H9 (cell line): ENCODE results near the gene ABCB1. TPM values are rescaled to one million over a fixed set of nuclear protein-coding genes. Genes with fewer than 3 reads are reported as not detected.

ENCODE experiments used
- DNase-seq: peaks from one replicate; pipeline ENCODE4 v3.0.0-alpha.2; 2017
- H2AFZ ChIP-seq: one replicate; pipeline ENCODE4 v1.6.1; 2013; ENCODE audit warnings: mild to moderate bottlenecking, low read length, control low read depth, moderate library complexity
- H2AK5ac ChIP-seq: 2 replicates; pipeline ENCODE4 v1.6.1; 2013; ENCODE audit warnings: low read length, control low read depth, mixed read lengths; ENCODE audit not compliant: insufficient read length
- H2BK120ac ChIP-seq: one replicate; pipeline ENCODE4 v1.6.1; 2013; ENCODE audit warnings: low read depth, mild to moderate bottlenecking, low read length, control low read depth, inconsistent platforms; ENCODE audit not compliant: poor library complexity, severe bottlenecking
- H2BK12ac ChIP-seq: 2 replicates; pipeline ENCODE4 v1.6.1; 2013; ENCODE audit warnings: low read length, control low read depth, mixed read lengths, low read depth; ENCODE audit not compliant: insufficient read length
- H2BK15ac ChIP-seq: 2 replicates; pipeline ENCODE4 v1.6.1; 2013; ENCODE audit warnings: low read depth, low read length, control low read depth
- H2BK20ac ChIP-seq: one replicate; pipeline ENCODE4 v1.6.1; 2013; ENCODE audit warnings: low read depth, mild to moderate bottlenecking, low read length, control low read depth, inconsistent platforms; ENCODE audit not compliant: poor library complexity, severe bottlenecking
- H2BK5ac ChIP-seq: 2 replicates; pipeline ENCODE4 v1.6.1; 2013; ENCODE audit warnings: low read length, control low read depth, mixed read lengths; ENCODE audit not compliant: insufficient read length
- H3K14ac ChIP-seq: 2 replicates; pipeline ENCODE4 v1.6.1; 2013; ENCODE audit warnings: low read length, control low read depth; ENCODE audit not compliant: insufficient read depth
- H3K18ac ChIP-seq: 2 replicates; pipeline ENCODE4 v1.6.1; 2013; ENCODE audit warnings: low read depth, mild to moderate bottlenecking, mixed read lengths, low read length, control low read depth; ENCODE audit not compliant: insufficient read length
- H3K23ac ChIP-seq: 2 replicates; pipeline ENCODE4 v1.6.1; 2013; ENCODE audit warnings: low read length, control low read depth, mixed read lengths, low read depth; ENCODE audit not compliant: insufficient read length
- H3K23me2 ChIP-seq: 2 replicates; pipeline ENCODE4 v1.6.1; 2013; ENCODE audit warnings: low read depth, mild to moderate bottlenecking, mixed read lengths, low read length, control low read depth; ENCODE audit not compliant: insufficient read length, poor library complexity, severe bottlenecking
- H3K27ac ChIP-seq: 2 replicates; pipeline ENCODE4 v1.5.1; 2013; ENCODE audit warnings: low read length, control low read depth, mixed read lengths, low read depth; ENCODE audit not compliant: insufficient read length
- H3K27me3 ChIP-seq: 2 replicates; pipeline ENCODE4 v1.6.1; 2013; ENCODE audit warnings: low read length, control low read depth, inconsistent platforms; ENCODE audit not compliant: insufficient read depth
- H3K4ac ChIP-seq: 2 replicates; pipeline ENCODE4 v1.6.1; 2013; ENCODE audit warnings: low read depth, mild to moderate bottlenecking, control low read depth, inconsistent platforms, low read length, moderate library complexity
- H3K4me1 ChIP-seq: 2 replicates; pipeline ENCODE4 v1.6.1; 2013; ENCODE audit warnings: low read length, control low read depth, inconsistent platforms; ENCODE audit not compliant: insufficient read depth
- H3K4me2 ChIP-seq: 2 replicates; pipeline ENCODE4 v1.6.1; 2013; ENCODE audit warnings: low read length, control low read depth, mixed read lengths; ENCODE audit not compliant: insufficient read length, insufficient read depth
- H3K56ac ChIP-seq: 2 replicates; pipeline ENCODE4 v1.6.1; 2013; ENCODE audit warnings: low read depth, mild to moderate bottlenecking, mixed read lengths, low read length, control low read depth; ENCODE audit not compliant: insufficient read length
- H3K79me1 ChIP-seq: 2 replicates; pipeline ENCODE4 v1.6.1; 2013; ENCODE audit warnings: low read depth, mild to moderate bottlenecking, moderate library complexity, low read length, control low read depth, inconsistent platforms; ENCODE audit not compliant: insufficient read depth, poor library complexity, severe bottlenecking
- H3K79me2 ChIP-seq: 2 replicates; pipeline ENCODE4 v1.6.1; 2013; ENCODE audit warnings: low read length, control low read depth, inconsistent platforms; ENCODE audit not compliant: insufficient read depth
- H3K9ac ChIP-seq: 2 replicates; pipeline ENCODE4 v1.6.1; 2013; ENCODE audit warnings: low read length, control low read depth, mixed read lengths; ENCODE audit not compliant: insufficient read length; ENCODE audit errors: extremely low read depth
- H3K9me3 ChIP-seq: one replicate; pipeline ENCODE4 v1.6.1; 2013; ENCODE audit warnings: low read depth, low read length, inconsistent platforms; ENCODE audit not compliant: control insufficient read depth
- H3T11ph ChIP-seq: one replicate; pipeline ENCODE4 v1.6.1; 2013; ENCODE audit warnings: mild to moderate bottlenecking, low read length, control low read depth, inconsistent platforms
- H4K20me1 ChIP-seq: one replicate; pipeline ENCODE4 v1.6.1; 2013; ENCODE audit not compliant: control insufficient read depth, insufficient read length, insufficient read depth
- H4K5ac ChIP-seq: 2 replicates; pipeline ENCODE4 v1.6.1; 2013; ENCODE audit warnings: low read depth, mild to moderate bottlenecking, mixed read lengths, low read length, control low read depth; ENCODE audit not compliant: insufficient read length
- H4K8ac ChIP-seq: replicated peaks from 2 replicates; pipeline ENCODE4 v1.6.1; 2013; ENCODE audit warnings: low read length, control low read depth, mixed read lengths, low read depth; ENCODE audit not compliant: insufficient read length
- H4K91ac ChIP-seq: 2 replicates; pipeline ENCODE4 v1.6.1; 2013; ENCODE audit warnings: low read depth, mild to moderate bottlenecking, moderate library complexity, mixed read lengths, low read length, control low read depth; ENCODE audit not compliant: insufficient read length
- H3K27ac Mint-ChIP-seq, 3 experiments: 2 replicates in 2 of 3; 3 replicates in 1 of 3; pipeline ENCODE4 v1.8.0; 2020 to 2021; ENCODE audit warnings: mixed read lengths in 3 of 3, mild to moderate bottlenecking in 1 of 3, moderate library complexity in 1 of 3
- H3K27me3 Mint-ChIP-seq: 2 replicates; pipeline ENCODE4 v1.8.0; 2021; ENCODE audit warnings: low read depth, mild to moderate bottlenecking, moderate library complexity, mixed read lengths
- H3K36me3 Mint-ChIP-seq, 3 experiments: 2 replicates in 2 of 3; 3 replicates in 1 of 3; pipeline ENCODE4 v1.8.0; 2020 to 2021; ENCODE audit warnings: low read depth in 3 of 3, mixed read lengths in 3 of 3; ENCODE audit not compliant: insufficient read depth in 1 of 3
- H3K4me1 Mint-ChIP-seq, 2 experiments: 2 replicates each; pipeline ENCODE4 v1.8.0; 2020; ENCODE audit warnings: mixed read lengths in 2 of 2
- H3K4me3 Mint-ChIP-seq, 2 experiments: 2 replicates in 1 of 2; 3 replicates in 1 of 2; pipeline ENCODE4 v1.8.0; 2020 to 2021; ENCODE audit warnings: mild to moderate bottlenecking in 2 of 2, mixed read lengths in 2 of 2, moderate library complexity in 1 of 2
- H3K9me3 Mint-ChIP-seq, 2 experiments: 2 replicates in 1 of 2; 3 replicates in 1 of 2; pipeline ENCODE4 v1.8.0; 2020; ENCODE audit warnings: mild to moderate bottlenecking in 2 of 2, mixed read lengths in 2 of 2, moderate library complexity in 1 of 2
- CTCF ChIP-seq: fragments of 200-600 bp; sonication (generic); conservative IDR thresholded peaks from 3 replicates; pipeline ENCODE4 v1.8.0; 2021; ENCODE audit warnings: antibody characterized with exemption, mild to moderate bottlenecking
- WGBS: extraction: QIAGEN DNeasy Blood & Tissue Kit; methylation state at CpG from one replicate; pipeline ENCODE4 v1.1.7; 2013; ENCODE audit warnings: missing lambda C conversion rate, low lambda C conversion rate, mixed read lengths; ENCODE audit not compliant: insufficient read length; ENCODE audit errors: extremely low coverage; 5-methylcytosine and 5-hydroxymethylcytosine counted together
- total RNA-seq: library from RNA; stranded (reverse); gene quantifications from 2 replicates; pipeline ENCODE4 v1.2.1, GENCODE V29; 2021

The ABCB1 gene
- total RNA-seq, 1 experiment from 2014 or later = 0.33 TPM

GRCh38 chr7:87625101-87625500 lies 24.4 kb upstream of the ABCB1 start:
- H3K4me1 ChIP-seq = no peaks in the 10 kb centered on the region

More at GRCh38 chr7:87625101-87625500, 24.4 kb upstream of the ABCB1 start:
- Histone ChIP-seq H3K79me1 (no peaks in the 10 kb centered on the region), H3K27me3 (peaks cover 10% of the 10 kb centered on the region; the same call in 1 of the 2 replicates), H2BK12ac (no peak overlapping the region), H2AK5ac (no peak overlapping the region), H2BK120ac (no peak overlapping the region), H4K8ac (no peak overlapping the region), H4K91ac (no peak overlapping the region), H4K5ac (no peak overlapping the region), H3K56ac (no peak overlapping the region), H3K27ac (no peak overlapping the region), H2BK20ac (no peak overlapping the region), H3T11ph (no peak overlapping the region), H3K9me3 (no peaks in the 10 kb centered on the region), H3K4me2 (no peak overlapping the region), H3K23me2 (peaks cover 12% of the 10 kb centered on the region), H3K14ac (no peak overlapping the region), H3K4ac (no peak overlapping the region), H3K18ac (no peak overlapping the region), H3K23ac (no peak overlapping the region), H3K79me2 (no peaks in the 10 kb centered on the region), H4K20me1 (no peaks in the 10 kb centered on the region), H2BK15ac (no peak overlapping the region), H2AFZ (no peak overlapping the region), H2BK5ac (no peak overlapping the region), H3K9ac (no peak overlapping the region)
- no CpG with 5 or more reads among the region's 15 CpGs for WGBS
- Mint-ChIP-seq H3K4me3 (no peak overlapping the region), H3K36me3 (no peaks in the 10 kb centered on the region; a peak in 1 of 7 replicates), H3K9me3 (peaks cover 0 to 6% of the 10 kb centered on the region in 2 experiments; a peak in 2 of 5 replicates), H3K27ac (no peak overlapping the region), H3K27me3 (peaks cover 34% of the 10 kb centered on the region), H3K4me1 (peaks cover 2 to 9% of the 10 kb centered on the region in 2 experiments; a peak in 3 of 4 replicates)
- no peak for DNase-seq
- TF ChIP-seq CTCF = no peak
